ENCODE data around the gene SLC17A4.

SLC17A4 gene

DNA sequence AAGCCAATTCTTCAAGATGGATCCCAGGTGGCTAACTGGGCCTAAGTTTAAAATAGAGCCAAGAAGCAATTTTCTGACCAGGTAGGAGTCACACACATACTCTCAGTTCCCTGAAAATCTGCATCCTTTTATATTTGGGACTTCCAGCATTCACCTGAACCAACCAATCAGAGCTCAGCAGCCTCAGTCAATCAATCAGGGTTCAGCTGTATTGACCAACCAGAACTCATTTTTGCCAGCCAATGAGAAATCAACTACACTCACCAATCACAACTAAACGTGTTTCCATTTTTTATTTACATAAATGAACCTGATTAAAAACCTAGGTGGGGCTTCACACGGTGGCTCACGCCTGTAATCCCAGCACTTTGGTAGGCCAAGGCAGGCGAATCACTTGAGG is 37.5 kb downstream of the SLC17A4 start:
- TF ChIP-seq, protein P1, sequence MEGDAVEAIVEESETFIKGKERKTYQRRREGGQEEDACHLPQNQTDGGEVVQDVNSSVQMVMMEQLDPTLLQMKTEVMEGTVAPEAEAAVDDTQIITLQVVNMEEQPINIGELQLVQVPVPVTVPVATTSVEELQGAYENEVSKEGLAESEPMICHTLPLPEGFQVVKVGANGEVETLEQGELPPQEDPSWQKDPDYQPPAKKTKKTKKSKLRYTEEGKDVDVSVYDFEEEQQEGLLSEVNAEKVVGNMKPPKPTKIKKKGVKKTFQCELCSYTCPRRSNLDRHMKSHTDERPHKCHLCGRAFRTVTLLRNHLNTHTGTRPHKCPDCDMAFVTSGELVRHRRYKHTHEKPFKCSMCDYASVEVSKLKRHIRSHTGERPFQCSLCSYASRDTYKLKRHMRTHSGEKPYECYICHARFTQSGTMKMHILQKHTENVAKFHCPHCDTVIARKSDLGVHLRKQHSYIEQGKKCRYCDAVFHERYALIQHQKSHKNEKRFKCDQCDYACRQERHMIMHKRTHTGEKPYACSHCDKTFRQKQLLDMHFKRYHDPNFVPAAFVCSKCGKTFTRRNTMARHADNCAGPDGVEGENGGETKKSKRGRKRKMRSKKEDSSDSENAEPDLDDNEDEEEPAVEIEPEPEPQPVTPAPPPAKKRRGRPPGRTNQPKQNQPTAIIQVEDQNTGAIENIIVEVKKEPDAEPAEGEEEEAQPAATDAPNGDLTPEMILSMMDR (conservative IDR thresholded peaks at IDR 0.05; ENCODE audit: low read depth): no peak
- H3K27ac ChIP-seq: no peak overlapping the region
- POLR2A ChIA-PET (ENCODE audit: low non-redundant PET): no interaction called here
- DNase-seq (ENCODE audit: low spot score): no peak
- CTCF ChIA-PET: no interaction called here

DNA sequence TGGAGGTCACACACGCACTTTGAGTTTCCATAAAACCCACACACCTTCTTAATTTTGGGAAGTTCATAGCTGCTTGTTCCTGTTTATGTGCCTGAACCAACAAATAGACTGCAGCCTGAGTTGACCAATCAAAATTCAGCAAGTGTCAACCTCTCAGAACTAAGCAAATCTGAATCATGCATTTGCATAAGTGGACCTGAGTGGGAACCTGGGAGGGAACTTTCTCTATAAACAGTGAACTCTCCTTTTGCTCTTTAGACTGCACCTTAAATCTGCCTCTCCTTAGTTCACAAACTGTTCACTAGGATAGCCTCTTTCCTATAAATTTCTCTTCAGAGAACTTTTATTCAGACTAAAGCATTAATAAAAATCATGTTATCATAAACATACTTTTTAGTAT is 39.4 kb downstream of the SLC17A4 start:
- ChIA-PET POLR2A (ENCODE audit: low non-redundant PET) (no interaction called here), CTCF (no interaction called here)
- no peak for DNase-seq (ENCODE audit: low spot score)
- TF ChIP-seq, protein P1 (conservative IDR thresholded peaks at IDR 0.05; ENCODE audit: low read depth): no peak
- no peak overlapping the region for H3K27ac ChIP-seq

DNA sequence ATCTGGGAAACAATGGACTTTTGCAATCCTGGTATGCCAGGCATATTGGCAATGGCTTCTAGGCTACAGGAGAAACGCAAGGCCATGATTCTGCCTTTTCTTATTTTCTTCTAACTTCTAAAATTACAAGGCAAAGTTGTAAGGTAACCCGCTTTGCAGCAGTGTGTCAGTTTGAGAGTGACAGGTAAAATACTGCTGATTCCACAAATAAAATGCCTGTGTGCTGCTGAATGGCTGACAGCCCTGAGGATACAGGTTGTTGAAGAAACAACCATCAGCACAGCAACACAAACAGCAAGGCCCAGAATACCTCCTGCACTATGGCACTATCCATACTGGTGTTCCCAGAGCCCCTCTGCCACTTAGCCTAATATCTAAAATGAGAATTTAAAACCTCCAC is 40.2 kb downstream of the SLC17A4 start:
- POLR2A ChIA-PET (ENCODE audit: low non-redundant PET): no interaction called here
- TF ChIP-seq, protein P1 (conservative IDR thresholded peaks at IDR 0.05; ENCODE audit: low read depth): no peak
- CTCF ChIA-PET: no interaction called here
- no peak for DNase-seq (ENCODE audit: low spot score)
- H3K27ac ChIP-seq: no peak overlapping the region

DNA sequence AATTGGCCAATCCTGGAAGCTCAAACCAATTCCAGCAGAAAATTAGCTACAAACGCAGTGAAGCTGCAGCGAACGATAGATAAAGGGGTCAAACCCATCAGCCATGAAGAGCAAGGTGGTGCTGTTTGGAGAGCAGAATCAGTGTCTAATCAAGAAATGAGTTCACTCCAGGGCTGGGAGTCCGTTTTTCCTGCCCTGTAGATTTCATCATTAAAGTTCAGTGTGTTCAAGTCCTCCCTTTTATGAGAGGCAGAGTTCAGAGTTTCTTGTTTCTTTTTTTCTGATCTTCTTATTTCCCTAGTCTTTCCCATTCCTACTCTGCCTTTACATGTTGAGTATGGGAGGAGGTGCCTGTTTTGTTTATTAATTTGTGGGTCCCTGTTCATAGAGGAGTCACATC is 46.9 kb downstream of the SLC17A4 start:
- ChIA-PET CTCF (no interaction called here), POLR2A (ENCODE audit: low non-redundant PET) (no interaction called here)
- no peak for DNase-seq (ENCODE audit: low spot score)
- no peak overlapping the region for H3K27ac ChIP-seq
- TF ChIP-seq, protein P1 (conservative IDR thresholded peaks at IDR 0.05; ENCODE audit: low read depth): no peak

DNA sequence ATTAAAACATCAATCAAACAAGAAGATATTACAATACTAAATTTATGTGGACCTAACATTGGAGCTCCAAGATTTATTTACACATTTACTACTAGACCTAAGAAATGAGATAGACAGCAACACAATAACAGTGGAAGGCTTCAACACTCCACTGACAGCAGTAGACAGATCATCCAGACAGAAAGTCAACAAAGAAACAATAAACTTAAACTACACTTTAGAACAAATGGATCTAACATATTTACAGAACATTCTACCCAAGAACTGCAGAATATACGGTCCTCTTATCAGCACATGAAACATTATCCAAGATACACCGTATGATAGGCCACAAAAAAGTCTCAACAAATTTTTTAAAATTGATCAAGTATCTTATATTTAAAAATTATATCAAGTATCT is 50.3 kb downstream of the SLC17A4 start:
- DNase-seq (ENCODE audit: low spot score): no peak
- TF ChIP-seq, protein P1 (conservative IDR thresholded peaks at IDR 0.05; ENCODE audit: low read depth): no peak
- no peak overlapping the region for H3K27ac ChIP-seq
- CTCF ChIA-PET: no interaction called here
- POLR2A ChIA-PET (ENCODE audit: low non-redundant PET): no interaction called here

DNA sequence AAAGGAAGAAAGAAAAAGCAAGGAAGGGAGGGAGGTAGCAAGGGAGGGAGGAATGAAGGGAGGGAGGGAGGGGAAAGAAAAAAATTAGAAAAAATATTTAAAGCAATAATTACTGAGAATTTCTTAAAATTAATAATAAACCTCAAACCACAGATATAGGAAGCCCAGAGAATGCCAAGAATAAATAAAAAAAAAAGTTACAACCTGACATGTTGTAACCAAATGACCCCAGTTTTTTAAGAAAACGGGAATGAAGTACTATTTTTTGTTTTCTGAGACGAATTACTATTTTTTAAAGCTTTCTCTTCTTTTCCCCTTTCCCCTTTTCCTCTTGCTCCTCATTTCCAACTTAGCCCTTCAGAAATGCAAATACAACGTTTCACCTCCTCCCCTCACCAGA is 60.7 kb downstream of the SLC17A4 start:
- no peak for DNase-seq (ENCODE audit: low spot score)
- H3K27ac ChIP-seq: no peak overlapping the region
- TF ChIP-seq, protein P1 (conservative IDR thresholded peaks at IDR 0.05; ENCODE audit: low read depth): no peak
- ChIA-PET CTCF (no interaction called here), POLR2A (ENCODE audit: low non-redundant PET) (no interaction called here)

DNA sequence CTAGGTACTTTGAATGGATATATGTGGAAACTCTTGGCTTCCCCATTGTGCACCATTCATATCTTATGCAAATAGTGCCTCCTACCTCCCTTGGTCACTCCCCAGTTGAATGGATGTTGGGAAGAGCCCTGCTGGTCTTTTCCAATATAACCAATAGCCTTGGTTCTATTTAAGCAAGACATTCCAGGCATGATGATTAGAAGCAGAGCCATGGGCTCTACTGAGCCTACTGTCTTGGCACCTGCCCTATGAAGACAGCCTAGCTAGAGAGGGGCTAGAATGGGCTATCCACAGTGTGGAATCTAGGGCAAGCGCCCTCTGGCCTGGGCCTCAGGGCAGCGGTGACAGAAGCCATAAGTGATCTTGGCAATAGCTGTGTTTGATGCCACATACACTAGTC is 61.7 kb downstream of the SLC17A4 start:
- no peak overlapping the region for H3K27ac ChIP-seq
- DNase-seq (ENCODE audit: low spot score): no peak
- TF ChIP-seq, protein P1 (conservative IDR thresholded peaks at IDR 0.05; ENCODE audit: low read depth): no peak
- ChIA-PET CTCF (interaction anchor here (0.6 kb wide), 1 partner anchor 13 kb away, joined by 4 read pairs; no protein-coding TSS in a partner anchor), POLR2A (ENCODE audit: low non-redundant PET) (no interaction called here)
